ENCODE measurements around the gene UNC50.
A peak's percentile ranks its signal among the peaks of the same experiment; 100 is the strongest.
"Not testable (repeated sequence)": the region's sequence is repeated elsewhere in the genome, so short reads cannot be mapped to it uniquely, and the experiment has no call there.

The UNC50 gene

DNA sequence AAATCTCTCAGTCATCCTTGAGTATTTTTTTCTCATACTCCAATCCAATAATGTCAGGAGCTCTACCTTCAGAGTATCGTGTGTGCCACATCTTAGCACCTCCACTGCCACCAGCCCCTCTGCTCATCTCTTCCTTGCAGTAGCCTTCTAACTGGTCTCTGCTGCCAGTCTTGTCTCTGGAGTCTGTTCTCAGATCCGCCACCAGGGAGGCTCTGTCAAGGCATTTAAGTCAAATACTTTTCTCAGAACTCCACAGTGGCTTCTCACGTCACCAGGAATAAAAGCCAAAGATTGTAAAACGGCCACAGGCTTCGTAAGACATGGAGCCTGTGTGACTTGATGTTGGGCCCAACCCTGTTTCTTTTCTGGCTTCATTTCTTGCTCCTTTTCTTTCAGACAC is 7.1 kb downstream of the UNC50 start:
- no peak for DNase-seq

DNA sequence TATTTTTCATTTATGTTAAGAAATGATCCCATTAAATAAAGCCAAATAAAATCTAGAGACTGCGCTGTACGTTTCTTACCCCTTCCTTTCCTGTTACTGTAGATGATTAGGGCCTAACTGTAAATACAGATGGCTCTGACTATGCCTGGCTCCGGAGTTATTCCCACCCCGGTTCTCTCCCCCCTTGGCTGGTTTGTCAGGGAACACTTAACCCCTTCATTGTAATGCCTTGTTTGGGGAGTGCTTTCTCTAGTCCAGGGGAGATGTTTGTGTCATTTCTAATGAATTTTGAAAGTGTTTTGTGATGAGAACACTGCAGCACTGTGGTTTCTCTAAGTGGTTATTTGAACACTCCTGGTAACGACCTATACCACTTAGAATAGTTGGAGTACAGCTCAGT is 8.8 kb downstream of the UNC50 start:
- no peak for DNase-seq

DNA sequence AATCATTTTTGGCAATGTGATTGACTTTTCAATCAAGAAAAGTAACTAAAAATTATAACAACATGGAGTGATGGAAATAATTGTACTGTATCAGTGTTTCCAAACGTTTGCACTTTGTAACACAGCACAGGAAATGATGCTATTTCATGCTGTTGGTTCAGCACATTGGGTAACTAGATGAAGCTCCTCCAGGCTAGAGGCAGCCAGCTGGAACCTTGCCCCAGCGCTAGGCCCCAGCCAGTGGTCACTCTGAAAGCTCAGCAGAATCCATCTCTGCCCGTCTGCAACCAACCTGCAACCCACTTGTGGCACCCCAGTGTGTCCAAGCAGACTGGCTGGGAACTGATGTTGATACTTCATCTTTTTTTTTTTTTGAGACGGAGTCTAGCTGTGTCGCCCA is 15.3 kb downstream of the UNC50 start:
- DNase-seq: no peak

DNA sequence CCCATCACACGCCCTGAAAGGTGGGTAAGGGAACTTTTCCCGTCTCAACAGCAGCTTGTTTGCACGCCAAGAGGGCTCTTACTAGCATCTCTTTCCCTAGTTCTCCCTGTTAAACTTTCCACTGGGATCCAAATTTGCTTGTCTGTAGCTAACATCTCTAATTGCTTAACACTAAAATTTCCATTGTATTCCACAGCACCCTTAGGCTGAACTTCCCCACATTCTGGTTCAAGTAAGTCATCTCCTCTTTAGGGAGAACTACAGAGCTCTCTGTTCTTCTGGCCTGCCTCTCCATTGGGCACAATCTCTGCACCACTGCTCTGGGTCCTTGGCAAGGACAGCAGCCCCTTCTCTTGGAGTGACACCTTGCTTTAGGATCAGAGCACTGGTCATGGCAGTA is 24.0 kb downstream of the UNC50 start:
- DNase-seq: no peak

DNA sequence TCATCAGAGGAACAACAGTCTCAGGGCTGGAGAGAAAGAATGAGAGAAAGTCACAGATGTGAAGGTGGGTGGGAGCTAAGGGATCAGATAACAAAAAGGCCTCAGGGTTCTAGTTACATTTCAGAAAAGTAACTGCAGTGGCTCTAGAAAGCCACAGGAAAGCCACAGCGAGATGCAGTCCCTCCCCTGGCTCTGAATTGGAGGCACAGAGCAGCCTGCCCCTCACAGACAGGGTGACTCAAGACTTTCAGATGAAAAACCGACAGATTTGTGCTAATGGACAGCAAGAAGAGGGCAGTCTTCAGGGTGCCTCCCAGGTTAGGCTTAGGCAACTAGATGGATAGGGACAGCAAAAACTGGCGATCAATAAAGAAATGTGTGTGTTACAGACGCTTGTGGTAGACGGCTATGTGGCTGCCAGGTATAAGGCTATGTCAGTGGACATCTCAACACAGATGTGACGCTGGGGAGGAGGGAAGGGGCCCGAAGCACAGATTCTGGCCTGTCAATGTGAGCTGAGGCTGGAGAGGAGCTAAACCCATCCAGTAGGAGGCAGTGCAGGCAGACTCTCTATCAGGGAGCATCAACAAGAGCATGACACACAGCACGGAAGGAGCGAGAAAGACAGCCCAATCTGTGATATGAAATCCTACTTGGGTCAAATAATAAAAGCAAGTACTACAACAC is 26.2 kb downstream of the UNC50 start:
- no peak for DNase-seq

DNA sequence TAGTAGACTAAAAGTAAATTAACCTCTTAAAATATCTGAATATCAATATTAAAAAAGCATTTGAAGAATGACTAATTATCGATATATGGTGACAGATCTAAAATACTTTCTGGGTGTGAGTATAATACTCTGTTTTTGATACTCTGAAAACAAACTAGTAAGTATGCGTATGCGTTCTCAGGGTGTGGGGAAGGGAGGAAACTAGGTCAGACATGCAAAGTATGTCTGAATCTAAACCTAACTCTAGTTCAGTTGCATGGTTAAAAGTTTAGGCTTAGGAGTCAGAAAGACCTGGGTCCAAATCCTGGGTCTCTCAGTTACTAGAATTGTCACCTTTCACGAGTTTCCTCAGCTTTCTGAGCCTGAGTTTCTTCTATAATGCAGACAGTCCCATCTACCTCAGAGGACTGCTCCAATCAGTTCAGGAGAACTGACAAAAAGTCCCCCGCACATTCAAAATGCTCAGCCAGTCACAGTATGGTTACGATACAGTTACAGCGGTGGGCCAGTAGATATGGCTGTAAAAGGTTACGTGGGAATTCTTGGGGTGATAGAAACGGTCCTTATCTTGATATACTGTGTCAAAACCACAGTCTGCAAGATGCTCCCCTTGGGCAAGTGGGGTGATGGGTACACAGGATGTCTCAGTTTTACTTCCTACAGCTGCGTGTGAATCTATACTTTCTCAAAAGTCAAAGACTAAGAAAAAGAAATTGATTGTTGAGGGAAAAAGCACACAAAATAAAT is 29.2 kb downstream of the UNC50 start:
- no peak for DNase-seq

DNA sequence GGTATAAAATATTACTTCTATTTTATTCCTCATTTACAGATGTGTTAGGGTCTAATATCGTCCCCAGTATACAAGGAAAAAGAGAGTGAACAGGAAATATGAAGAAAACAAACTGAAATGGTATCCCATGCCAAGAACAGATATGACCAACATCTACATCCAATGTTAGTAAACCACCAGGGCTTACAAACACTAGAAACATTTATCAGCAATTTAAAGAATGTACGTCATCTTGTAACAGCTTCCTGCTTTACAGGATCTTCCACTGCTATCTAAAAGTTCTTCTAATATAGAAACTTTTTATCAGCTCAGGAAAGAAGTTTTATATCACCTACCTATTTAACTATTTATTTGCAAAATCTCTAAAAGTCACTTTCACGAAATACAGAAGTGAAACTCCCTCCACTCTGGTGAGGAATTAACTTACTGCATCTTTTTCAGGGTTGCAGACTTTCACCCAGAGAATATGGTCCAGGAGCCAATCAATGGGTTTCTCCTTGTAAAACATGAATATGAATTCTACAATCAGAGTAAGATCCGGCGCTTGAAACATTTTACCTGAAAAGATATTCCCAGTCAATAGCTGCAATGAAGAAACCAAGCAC is 35.2 kb downstream of the UNC50 start:
- no peak for DNase-seq

DNA sequence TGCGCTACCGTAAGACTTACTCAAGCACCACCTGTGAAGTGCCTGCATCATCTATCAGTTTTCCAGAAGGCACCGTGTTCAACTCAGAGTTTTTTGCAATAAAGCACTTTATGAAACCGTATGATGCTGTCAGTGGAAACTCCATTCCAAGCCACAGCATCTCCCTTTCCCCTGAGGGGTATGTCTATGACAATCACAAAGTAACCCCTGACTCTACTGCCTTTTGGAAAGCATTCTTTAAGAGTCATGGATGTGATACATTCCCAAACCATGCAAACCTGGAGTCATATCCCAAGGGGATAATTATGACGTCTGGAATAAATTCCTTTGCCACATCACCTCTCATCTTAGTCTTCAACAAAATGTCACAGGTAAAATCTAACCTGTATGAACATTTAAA is 39.2 kb downstream of the UNC50 start:
- DNase-seq: no peak

DNA sequence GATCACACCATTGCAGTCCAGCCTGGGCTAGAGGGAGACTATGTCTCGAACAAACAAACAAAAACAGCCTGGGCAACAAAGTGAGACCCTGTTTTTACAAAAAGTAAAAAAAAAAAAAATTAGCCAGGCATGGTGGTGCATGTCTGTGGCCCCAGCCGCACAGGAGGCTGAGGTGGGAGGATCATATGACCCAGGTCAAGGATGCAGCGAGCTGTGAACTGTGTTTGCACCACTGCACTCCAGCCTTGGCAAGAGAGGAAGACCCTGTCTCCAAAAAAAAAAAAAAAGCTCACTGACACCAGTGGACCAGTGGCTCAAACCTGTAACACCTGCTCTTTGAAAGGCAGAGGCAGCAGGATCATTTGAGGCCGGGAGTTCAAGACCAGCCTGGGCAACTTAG is 40.1 kb downstream of the UNC50 start:
- no peak for DNase-seq

DNA sequence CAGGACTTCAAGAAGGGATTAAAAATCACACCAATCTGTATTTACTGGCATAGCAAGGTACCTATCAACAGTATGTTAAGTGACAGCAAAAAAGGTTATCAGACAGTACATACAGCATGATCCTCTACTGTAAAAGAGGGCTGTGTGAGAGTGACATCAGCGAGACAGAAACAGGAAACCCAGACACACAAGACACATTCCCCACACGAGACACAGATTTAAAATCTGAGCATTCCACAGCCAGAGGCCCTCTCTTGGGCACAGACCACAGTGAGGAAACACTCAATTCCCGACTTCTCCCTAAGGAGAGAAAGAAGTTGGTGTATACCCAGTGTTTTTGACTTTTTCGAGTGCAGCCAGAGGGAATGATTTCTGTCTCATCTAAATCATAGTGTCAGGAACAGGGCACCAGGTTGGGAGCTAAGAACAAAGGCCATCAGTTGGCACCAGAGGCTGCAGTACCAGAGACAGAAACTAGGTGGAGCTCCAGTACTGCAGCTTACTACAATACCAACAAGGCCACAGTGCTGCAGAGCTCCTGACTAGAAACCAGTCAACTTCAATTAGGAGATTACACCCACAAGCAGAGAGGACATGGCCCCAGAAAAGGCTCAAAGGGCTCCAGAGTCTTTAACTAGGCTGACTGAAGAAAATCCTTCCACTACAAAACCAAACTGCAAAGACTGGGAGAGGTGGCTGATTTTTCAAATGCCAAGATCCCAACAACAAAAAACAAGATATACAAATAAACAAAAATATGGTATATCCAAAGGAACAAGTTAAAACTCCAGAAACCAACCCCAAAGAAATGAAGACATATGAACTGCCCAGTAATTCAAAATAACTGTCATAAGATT is 41.0 kb downstream of the UNC50 start:
- DNase-seq: peak; percentile 48

DNA sequence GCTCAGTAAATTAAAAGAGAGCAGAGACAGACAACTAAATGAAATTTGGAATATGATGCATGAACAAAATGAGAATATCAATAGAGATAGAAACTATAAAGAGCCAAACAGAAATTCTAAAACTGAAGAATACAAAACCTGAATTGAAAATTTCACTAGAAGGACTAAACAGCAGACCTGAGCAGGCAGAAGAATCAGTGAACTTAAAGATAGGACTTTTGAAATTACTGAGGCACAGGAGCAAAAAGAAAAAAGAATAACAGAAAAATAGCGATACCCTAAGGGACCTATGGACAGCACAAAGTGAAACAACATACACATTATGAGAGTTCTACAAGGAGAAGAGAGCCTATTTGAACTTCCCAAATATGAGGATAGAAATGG is 41.6 kb downstream of the UNC50 start:
- DNase-seq: no peak

DNA sequence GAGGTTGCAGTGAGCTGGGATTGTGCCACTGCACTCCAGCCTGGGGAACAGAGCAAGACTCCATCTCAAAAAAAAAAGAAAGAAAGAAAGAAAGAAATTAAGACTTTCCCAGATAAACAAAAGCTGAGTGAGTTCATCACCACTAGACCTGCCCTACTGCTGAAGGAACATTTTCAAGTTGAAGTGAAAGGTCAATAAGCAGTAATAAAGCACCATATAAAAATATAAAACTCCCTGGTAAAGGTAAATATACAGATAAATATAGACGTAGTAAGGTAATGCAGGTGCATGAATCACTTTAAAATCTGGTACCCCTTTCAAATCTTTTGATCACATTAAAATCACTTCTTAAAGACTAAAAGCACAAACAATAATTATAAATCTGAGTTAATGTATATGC is 42.6 kb downstream of the UNC50 start:
- no peak for DNase-seq

DNA sequence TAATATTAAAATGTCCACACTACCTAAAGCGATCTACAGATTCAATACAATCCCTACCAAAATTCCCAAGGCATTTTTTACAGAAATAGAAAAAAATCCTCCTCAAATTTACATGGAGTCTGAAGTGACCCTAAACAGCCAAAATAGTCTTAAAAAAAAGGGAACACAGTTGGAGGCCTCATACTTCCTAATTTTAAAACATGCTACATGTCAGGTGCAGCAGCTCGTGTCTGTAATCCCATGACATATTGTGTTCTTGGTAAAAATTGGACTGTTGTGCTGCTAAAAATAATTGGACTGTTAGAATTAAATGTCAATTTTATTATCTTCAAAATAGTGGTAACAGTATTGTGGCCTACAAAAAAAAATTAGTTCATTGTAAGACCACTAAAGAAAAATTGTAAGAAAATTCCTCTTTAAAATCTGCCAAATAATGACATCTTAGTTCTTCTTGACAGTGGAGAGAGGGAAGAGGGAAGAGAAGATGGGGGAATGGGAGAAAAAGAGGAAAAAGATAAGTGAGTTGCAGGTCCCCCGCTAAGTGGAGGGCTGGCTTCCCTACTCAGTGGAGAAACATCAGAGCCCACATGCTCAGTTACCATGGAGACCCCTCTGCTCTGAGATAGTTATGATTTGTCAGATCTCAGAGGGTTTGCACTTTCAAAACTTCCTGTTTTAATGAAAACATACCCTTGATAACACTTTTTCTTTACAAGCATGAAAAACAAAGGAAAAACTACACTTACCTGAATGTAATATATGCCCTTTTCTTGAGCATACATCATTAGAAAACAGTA is 46.5 kb downstream of the UNC50 start:
- DNase-seq: no peak

DNA sequence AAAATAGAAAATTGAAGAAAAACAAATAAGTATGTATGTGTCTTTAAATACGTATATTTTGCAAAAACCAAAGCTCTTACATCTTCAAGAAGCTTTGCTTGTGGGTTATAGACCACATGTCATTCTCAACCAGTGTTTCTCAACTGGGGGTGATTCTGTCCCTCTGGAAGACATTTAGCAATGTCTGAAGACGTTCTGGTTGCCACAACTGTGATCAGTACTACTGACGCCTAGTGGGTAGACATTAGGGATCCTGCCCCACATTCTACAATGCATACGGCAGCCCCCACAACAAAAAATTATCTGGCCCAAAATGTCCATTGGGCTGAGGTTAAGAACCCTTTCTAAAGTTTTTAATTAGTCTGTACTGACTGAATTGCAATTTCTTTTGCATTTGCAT is 48.4 kb downstream of the UNC50 start:
- DNase-seq: no peak

DNA sequence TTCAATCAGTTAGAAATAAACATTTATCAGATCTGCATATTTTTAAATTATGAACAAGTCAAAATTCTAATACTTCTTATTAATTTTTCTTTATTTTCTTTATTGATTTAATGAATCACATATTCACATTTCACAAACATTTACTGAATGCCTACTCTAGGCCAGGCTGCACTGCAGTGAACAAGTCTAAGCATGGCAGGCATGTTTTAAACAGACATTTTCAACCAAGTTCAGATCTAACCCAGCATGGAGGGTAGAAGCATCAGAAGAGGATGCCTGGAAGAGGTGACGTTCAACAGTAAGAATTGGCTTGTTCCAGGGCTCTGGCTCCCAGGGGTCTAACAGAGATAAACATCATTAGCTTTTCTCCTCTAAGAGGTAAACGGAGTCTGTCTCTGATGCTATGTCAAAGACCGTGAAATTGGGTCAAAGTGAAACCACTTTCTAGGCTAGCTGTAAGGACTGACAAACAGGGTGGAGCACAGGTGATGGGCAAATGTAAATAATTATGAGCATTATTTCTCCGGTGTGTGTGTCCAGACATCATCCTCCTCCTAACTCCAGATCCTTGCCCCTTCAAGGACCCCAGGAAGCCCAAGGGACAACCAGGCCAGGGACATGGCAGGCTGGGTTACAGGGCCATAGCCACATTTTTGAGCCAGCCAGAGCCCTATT is 50.6 kb downstream of the UNC50 start:
- DNase-seq: no peak

DNA sequence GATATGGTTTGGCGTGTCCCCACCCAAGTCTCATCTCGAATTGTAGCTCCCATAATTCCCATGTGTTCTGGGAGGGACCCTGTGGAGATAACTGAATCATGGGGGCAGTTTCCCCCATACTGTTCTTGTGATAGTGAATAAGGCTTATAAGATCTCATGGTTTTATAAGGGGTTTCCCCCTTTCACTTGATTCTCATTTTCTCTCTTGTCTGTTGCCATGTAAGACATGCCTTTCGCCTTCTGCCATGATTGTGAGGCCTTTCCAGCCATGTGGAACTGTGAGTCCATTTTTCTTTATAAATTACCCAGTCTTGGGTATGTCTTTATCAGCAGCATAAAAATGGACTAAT is 51.1 kb downstream of the UNC50 start:
- DNase-seq: not testable (repeated sequence)

DNA sequence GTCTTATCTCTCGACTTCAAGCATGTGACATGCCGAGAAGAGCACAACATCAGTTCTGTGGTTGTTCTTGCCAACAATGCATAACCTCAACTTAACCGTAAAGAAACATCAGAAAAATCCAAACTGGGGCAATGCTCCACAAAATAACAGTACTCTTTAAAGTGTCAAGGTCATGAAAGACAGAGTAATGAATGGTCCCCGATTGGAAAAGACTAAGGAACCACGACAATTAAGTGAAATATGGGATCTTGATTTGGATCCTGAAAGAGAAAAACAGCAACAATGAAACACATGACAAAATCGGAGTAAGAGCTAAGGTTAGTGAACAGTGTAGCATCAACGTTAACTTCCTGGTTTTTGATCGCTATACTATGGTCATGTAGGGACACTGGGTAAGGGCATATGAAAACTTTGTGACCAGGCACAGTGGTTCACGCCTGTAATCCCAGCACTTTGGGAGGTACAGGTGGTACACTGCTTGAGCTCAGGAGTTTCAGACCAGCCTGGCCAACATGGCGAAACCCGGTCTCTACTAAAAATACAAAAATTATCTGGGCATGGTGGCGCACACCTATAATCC is 55.2 kb downstream of the UNC50 start:
- no peak for DNase-seq

DNA sequence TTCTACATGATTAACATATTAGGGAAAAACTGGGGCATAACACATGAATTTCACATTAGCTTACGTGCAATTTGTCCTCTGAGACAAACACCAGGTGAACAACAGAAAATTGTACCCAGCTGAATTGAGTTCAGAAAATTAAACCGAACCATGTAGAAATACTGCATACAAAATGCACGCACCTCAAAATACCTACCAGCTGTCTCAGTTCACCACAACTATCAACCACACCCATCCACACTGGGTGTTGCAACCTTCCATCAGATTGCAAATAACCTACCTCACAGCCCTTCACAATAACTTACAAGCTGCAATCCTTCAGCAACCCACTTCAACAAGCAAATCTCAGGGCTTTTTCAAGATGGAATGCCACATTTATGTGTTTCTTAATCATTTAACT is 55.9 kb downstream of the UNC50 start:
- DNase-seq: no peak

DNA sequence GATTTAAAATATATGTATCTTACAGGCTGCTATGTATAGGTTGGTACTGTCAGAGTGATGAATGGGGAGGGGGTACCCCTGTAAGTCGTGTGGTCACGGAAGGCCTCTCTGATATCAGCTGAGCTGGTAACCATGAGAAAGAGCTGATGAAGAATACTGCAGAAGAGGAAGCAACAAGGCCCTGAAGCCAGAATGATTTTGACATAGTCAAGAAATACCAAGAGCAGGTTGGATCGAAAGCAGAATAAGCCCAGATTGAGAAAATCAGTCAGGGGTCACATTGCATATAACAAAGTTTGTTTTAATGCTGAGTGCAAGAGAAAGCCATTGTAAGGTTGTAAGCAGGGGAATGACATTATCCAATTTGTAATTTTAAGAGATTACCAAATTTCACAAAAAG is 57.3 kb downstream of the UNC50 start:
- no peak for DNase-seq
